GM12878 (cell line): ENCODE data around the gene OR11L1. TPM values are rescaled to one million over a fixed set of nuclear protein-coding genes. Genes with fewer than 3 reads are reported as not detected.

Experiments
- ATAC-seq: fragments of 200-7000 bp; cut with Tn5 transposase; 3 replicates; pipeline ENCODE4 v1.9.1; 2020; ENCODE audit warnings: mild to moderate bottlenecking, moderate library complexity
- BruUV-seq: library from RNA; stranded (reverse); fragments of 400-500 nt; replicated peaks from 2 replicates; lab custom pipeline; 2021; lab: Mats Ljungman, UMichigan
- CTCF ChIA-PET: fragments of 300-600 bp; sonication (Branson Sonifier 250); formaldehyde crosslinking; extraction: SDS; loops from one replicate; lab custom pipeline; 2021; ENCODE audit warnings: inconsistent platforms; lab: Yijun Ruan, JAX
- POLR2A ChIA-PET: fragments of 350-600 bp; formaldehyde crosslinking; extraction: SDS; loops from one replicate; lab custom pipeline; 2021; ENCODE audit warnings: inconsistent platforms; lab: Charles Lee
- RAD21 ChIA-PET: fragments of 300-600 bp; sonication (Branson Sonifier 250); formaldehyde crosslinking; loops from one replicate; lab custom pipeline; 2023; ENCODE audit warnings: antibody characterized with exemption; ENCODE audit not compliant: unreplicated experiment; lab: Charles Lee
- SMC1A ChIA-PET: fragments of 300-600 bp; sonication (Branson Sonifier 250); formaldehyde crosslinking; loops from one replicate; lab custom pipeline; 2023; ENCODE audit not compliant: unreplicated experiment, uncharacterized antibody; lab: Charles Lee
- DNase-seq: peaks from one replicate; pipeline ENCODE4 v3.0.0-alpha.2; 2011; ENCODE audit warnings: low read depth, low spot score
- FAIRE-seq: peaks from 3 replicates; lab custom pipeline; 2011; peaks lifted over from hg19 to GRCh38; lab: Jason Lieb, UNC
- H2AFZ ChIP-seq: 2 replicates; pipeline ENCODE4 v1.6.0; 2011; ENCODE audit warnings: low read depth, low read length, control low read depth; ENCODE audit not compliant: control insufficient read depth
- H3K27ac ChIP-seq: 2 replicates; pipeline ENCODE4 v1.5.1; 2011; ENCODE audit warnings: control low read depth; ENCODE audit not compliant: control insufficient read depth, insufficient read depth
- H3K27me3 ChIP-seq, 2 experiments: replicated peaks in 1 of 2; 2 replicates each; pipeline versions ENCODE4 v1.6.0 to v1.6.1; 2011; ENCODE audit warnings: low read length in 1 of 2; ENCODE audit not compliant: control insufficient read depth in 2 of 2, insufficient read depth in 2 of 2
- H3K36me3 ChIP-seq, 2 experiments: 2 replicates each; pipeline ENCODE4 v1.5.1; 2011; ENCODE audit warnings: low read length in 1 of 2; ENCODE audit not compliant: control insufficient read depth in 2 of 2, insufficient read depth in 2 of 2
- H3K4me1 ChIP-seq: 2 replicates; pipeline ENCODE4 v1.6.1; 2011; ENCODE audit warnings: mild to moderate bottlenecking, low read length, moderate library complexity, mixed read lengths; ENCODE audit not compliant: control insufficient read depth, insufficient read depth
- H3K4me2 ChIP-seq: 2 replicates; pipeline ENCODE4 v1.6.0; 2011; ENCODE audit warnings: control low read depth; ENCODE audit not compliant: control insufficient read depth, insufficient read depth
- H3K4me3 ChIP-seq: fragments of 200-600 bp; sonication (generic); 2 replicates; pipeline ENCODE4 v1.5.1; 2016
- H3K79me2 ChIP-seq: 2 replicates; pipeline ENCODE4 v1.6.0; 2011; ENCODE audit warnings: low read length; ENCODE audit not compliant: control insufficient read depth, insufficient read depth
- H3K9ac ChIP-seq: 2 replicates; pipeline ENCODE4 v1.8.0; 2011; ENCODE audit warnings: low read length, control low read depth, mixed read lengths; ENCODE audit not compliant: control insufficient read depth, insufficient read depth
- H3K9me3 ChIP-seq: replicated peaks from 3 replicates; pipeline ENCODE4 v1.5.1; 2011; ENCODE audit warnings: mild to moderate bottlenecking, low read length; ENCODE audit not compliant: control insufficient read depth, insufficient read depth
- H4K20me1 ChIP-seq: 2 replicates; pipeline ENCODE4 v1.6.0; 2011; ENCODE audit not compliant: control insufficient read depth, insufficient read depth
- BCL11A ChIP-seq: IDR thresholded peaks from 2 replicates; pipeline ENCODE4 v1.6.1; 2011; ENCODE audit warnings: low read depth, low read length
- BMI1 ChIP-seq: fragments of 450-650 bp; IDR thresholded peaks from 2 replicates; pipeline ENCODE4 v1.6.1; 2016; ENCODE audit warnings: mild to moderate bottlenecking, moderate library complexity, borderline replicate concordance
- CEBPB ChIP-seq, 2 experiments: fragments of 150-350 bp in 1 of 2; IDR thresholded peaks; 2 replicates each; pipeline ENCODE4 v1.6.1; 2012 to 2014; ENCODE audit warnings: low read depth in 2 of 2, low read length in 2 of 2, borderline replicate concordance in 1 of 2, inconsistent platforms in 1 of 2
- CHD2 ChIP-seq: IDR thresholded peaks from 2 replicates; pipeline ENCODE4 v1.6.1; 2011; ENCODE audit warnings: low read depth, low read length, improper control_type of control experiment, borderline replicate concordance
- HDAC2 ChIP-seq: fragments of 200-600 bp; sonication (generic); IDR thresholded peaks from 2 replicates; pipeline ENCODE4 v1.6.1; 2017
- HDGF ChIP-seq: fragments of 450-650 bp; IDR thresholded peaks from 2 replicates; pipeline ENCODE4 v1.6.1; 2016; ENCODE audit warnings: antibody characterized with exemption
- MTA3 ChIP-seq: IDR thresholded peaks from 2 replicates; pipeline ENCODE4 v1.6.1; 2012; ENCODE audit warnings: low read length, inconsistent platforms, borderline replicate concordance
- POU2F2 ChIP-seq: IDR thresholded peaks from 3 replicates; pipeline ENCODE4 v1.6.1; 2011; ENCODE audit warnings: low read depth, mild to moderate bottlenecking, low read length, borderline replicate concordance
- PRDM15 ChIP-seq: fragments of 450-650 bp; formaldehyde crosslinking; IDR thresholded peaks from 2 replicates; pipeline ENCODE4 v1.4.0; 2020; ENCODE audit warnings: mild to moderate bottlenecking, moderate library complexity
- SMAD1 ChIP-seq: fragments of 450-650 bp; IDR thresholded peaks from 2 replicates; pipeline ENCODE4 v1.6.1; 2018; ENCODE audit warnings: mild to moderate bottlenecking, low read depth; ENCODE audit not compliant: partially characterized antibody
- STAT1 ChIP-seq: fragments of 450-650 bp; conservative IDR thresholded peaks from 2 replicates; pipeline ENCODE4 v1.6.1; 2014; ENCODE audit warnings: antibody characterized with exemption, mild to moderate bottlenecking
- WGBS: methylation state at CpG from one replicate; pipeline ENCODE4 v1.1.6; 2016; ENCODE audit warnings: low lambda C conversion rate; ENCODE audit not compliant: insufficient replicate concordance, insufficient coverage; ENCODE audit errors: missing lambda C conversion rate; 5-methylcytosine and 5-hydroxymethylcytosine counted together
- in situ Hi-C: fragments of 300-500 bp; cut with MboI; formaldehyde crosslinking; loops from 9 replicates; pipeline ENCODE4 v1.14.3; 2018; ENCODE audit warnings: mixed read lengths
- intact Hi-C: fragments of 100-400 bp; cut with micrococcal nuclease; formaldehyde crosslinking; loops from one replicate; pipeline ENCODE4 v1.14.2; 2022; ENCODE audit not compliant: unreplicated experiment
- polyA plus RNA-seq, 11 experiments: library from polyadenylated mRNA; depleted of rRNA in 4 of 11; unstranded in 6 of 11; stranded (reverse) in 5 of 11; fragments of >200 nt; fragmentation: Nextera tagmentation in 4 of 11; fragmentation: Illumina TruSeq in 1 of 11; extraction: Ambion mirVana in 4 of 11; extraction: Trizol in 1 of 11; gene quantifications; 1 replicate in 1 of 11; 2 replicates in 10 of 11; pipeline versions ENCODE4 v1.2.1 to v1.2.3, GENCODE V29; 2011 to 2016; ENCODE audit warnings: inconsistent platforms in 2 of 11, missing spikeins in 2 of 11, low read depth in 1 of 11
- total RNA-seq, 4 experiments: library from RNA; depleted of rRNA in 3 of 4; stranded (reverse); fragments of >200 nt in 3 of 4; fragmentation: Illumina TruSeq in 1 of 4; extraction: Trizol in 1 of 4; gene quantifications; 2 replicates each; pipeline versions ENCODE4 v1.2.1 to v1.2.3, GENCODE V29; 2013 to 2021
- TF ChIP-seq, protein P1 (sequence below): IDR thresholded peaks from 2 replicates; pipeline ENCODE4 v1.6.1; 2012; ENCODE audit warnings: mild to moderate bottlenecking, low read depth, low read length
- TF ChIP-seq, protein P2 (sequence below): fragments of 450-650 bp; formaldehyde crosslinking; IDR thresholded peaks from 2 replicates; pipeline ENCODE4 v1.5.0; 2022; ENCODE audit warnings: mild to moderate bottlenecking, missing genetic modification characterization

The OR11L1 gene
- total and polyA plus RNA-seq, 10 of the 15 experiments (the other 5 are each of a cell fraction or from before 2014, with no cell fraction given) = not detected

- ChIA-PET SMC1A (no interaction called here), RAD21 (no interaction called here), POLR2A (no interaction called here), CTCF (no interaction called here)
- Histone ChIP-seq H3K27me3 (no peaks in the 10 kb centered on the region), H3K36me3 (no peaks in the 10 kb centered on the region), H3K79me2 (no peaks in the 10 kb centered on the region), H3K4me3 (no peak overlapping the region), H3K9me3 (no peaks in the 10 kb centered on the region), H3K4me2 (no peak overlapping the region), H3K4me1 (no peaks in the 10 kb centered on the region), H3K9ac (no peak overlapping the region), H4K20me1 (no peaks in the 10 kb centered on the region), H3K27ac (no peak overlapping the region), H2AFZ (no peak overlapping the region)
- WGBS = 73% methylated on average over 6 of the region's 6 CpGs
- ATAC-seq (no peak), FAIRE-seq (no peak), DNase-seq (no peak)
- intact Hi-C loops = no loop called here
- in situ Hi-C loops = no loop called here
- no TSS peak for BruUV-seq
- TF ChIP-seq, protein P1, sequence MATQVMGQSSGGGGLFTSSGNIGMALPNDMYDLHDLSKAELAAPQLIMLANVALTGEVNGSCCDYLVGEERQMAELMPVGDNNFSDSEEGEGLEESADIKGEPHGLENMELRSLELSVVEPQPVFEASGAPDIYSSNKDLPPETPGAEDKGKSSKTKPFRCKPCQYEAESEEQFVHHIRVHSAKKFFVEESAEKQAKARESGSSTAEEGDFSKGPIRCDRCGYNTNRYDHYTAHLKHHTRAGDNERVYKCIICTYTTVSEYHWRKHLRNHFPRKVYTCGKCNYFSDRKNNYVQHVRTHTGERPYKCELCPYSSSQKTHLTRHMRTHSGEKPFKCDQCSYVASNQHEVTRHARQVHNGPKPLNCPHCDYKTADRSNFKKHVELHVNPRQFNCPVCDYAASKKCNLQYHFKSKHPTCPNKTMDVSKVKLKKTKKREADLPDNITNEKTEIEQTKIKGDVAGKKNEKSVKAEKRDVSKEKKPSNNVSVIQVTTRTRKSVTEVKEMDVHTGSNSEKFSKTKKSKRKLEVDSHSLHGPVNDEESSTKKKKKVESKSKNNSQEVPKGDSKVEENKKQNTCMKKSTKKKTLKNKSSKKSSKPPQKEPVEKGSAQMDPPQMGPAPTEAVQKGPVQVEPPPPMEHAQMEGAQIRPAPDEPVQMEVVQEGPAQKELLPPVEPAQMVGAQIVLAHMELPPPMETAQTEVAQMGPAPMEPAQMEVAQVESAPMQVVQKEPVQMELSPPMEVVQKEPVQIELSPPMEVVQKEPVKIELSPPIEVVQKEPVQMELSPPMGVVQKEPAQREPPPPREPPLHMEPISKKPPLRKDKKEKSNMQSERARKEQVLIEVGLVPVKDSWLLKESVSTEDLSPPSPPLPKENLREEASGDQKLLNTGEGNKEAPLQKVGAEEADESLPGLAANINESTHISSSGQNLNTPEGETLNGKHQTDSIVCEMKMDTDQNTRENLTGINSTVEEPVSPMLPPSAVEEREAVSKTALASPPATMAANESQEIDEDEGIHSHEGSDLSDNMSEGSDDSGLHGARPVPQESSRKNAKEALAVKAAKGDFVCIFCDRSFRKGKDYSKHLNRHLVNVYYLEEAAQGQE = no peak
- TF ChIP-seq CHD2 (no peak), POU2F2 (no peak), MTA3 (no peak), BMI1 (no peak), STAT1 (no peak), HDGF (no peak), SMAD1 (no peak), BCL11A (no peak), PRDM15 (CRISPR knock-in tag) (no peak), HDAC2 (no peak), CEBPB (IDR thresholded peaks at IDR 0.05; ENCODE audit: borderline replicate concordance in 1 of 2, low read depth in 2 of 2, low read length in 2 of 2) (no peak)
- TF ChIP-seq, protein P2, sequence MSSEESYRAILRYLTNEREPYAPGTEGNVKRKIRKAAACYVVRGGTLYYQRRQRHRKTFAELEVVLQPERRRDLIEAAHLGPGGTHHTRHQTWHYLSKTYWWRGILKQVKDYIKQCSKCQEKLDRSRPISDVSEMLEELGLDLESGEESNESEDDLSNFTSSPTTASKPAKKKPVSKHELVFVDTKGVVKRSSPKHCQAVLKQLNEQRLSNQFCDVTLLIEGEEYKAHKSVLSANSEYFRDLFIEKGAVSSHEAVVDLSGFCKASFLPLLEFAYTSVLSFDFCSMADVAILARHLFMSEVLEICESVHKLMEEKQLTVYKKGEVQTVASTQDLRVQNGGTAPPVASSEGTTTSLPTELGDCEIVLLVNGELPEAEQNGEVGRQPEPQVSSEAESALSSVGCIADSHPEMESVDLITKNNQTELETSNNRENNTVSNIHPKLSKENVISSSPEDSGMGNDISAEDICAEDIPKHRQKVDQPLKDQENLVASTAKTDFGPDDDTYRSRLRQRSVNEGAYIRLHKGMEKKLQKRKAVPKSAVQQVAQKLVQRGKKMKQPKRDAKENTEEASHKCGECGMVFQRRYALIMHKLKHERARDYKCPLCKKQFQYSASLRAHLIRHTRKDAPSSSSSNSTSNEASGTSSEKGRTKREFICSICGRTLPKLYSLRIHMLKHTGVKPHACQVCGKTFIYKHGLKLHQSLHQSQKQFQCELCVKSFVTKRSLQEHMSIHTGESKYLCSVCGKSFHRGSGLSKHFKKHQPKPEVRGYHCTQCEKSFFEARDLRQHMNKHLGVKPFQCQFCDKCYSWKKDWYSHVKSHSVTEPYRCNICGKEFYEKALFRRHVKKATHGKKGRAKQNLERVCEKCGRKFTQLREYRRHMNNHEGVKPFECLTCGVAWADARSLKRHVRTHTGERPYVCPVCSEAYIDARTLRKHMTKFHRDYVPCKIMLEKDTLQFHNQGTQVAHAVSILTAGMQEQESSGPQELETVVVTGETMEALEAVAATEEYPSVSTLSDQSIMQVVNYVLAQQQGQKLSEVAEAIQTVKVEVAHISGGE (CRISPR knock-in tag) = no peak
These were observed 23.7 kb upstream of the OR11L1 start for GRCh38 chr1:247865416-247865815.
